T-helper 2 cell treated with Interferon-gamma antibody and Interleukin-4, amounts not matched to agents 5 μg/mL and 100 μg/mL, for 36 hours (primary cell): Measurements from ENCODE around the gene STX17.
A peak's percentile ranks its signal among the peaks of the same experiment; 100 is the strongest.
"Not testable (repeated sequence)": the region's sequence is repeated elsewhere in the genome, so short reads cannot be mapped to it uniquely, and the experiment has no call there.

Source experiments
- DNase-seq: peaks from one replicate; pipeline ENCODE4 v3.0.0; 2021; ENCODE audit warnings: low spot score
- H3K27ac Mint-ChIP-seq: one replicate; pipeline ENCODE4 v1.8.0; 2021; ENCODE audit warnings: mild to moderate bottlenecking, mixed read lengths
- H3K27me3 Mint-ChIP-seq: one replicate; pipeline ENCODE4 v1.8.0; 2021; ENCODE audit warnings: low read depth, mixed read lengths
- H3K36me3 Mint-ChIP-seq: one replicate; pipeline ENCODE4 v1.8.0; 2021; ENCODE audit warnings: low read depth, mixed read lengths
- H3K4me1 Mint-ChIP-seq: one replicate; pipeline ENCODE4 v1.8.0; 2021; ENCODE audit warnings: low read depth, mixed read lengths
- H3K4me3 Mint-ChIP-seq: one replicate; pipeline ENCODE4 v1.8.0; 2022; ENCODE audit warnings: mild to moderate bottlenecking, moderate library complexity, mixed read lengths
- H3K9me3 Mint-ChIP-seq: one replicate; pipeline ENCODE4 v1.8.0; 2021; ENCODE audit warnings: mixed read lengths

Gene STX17

GRCh38 chr9:99906403-99907207 lies at the start of gene STX17:
Gene STX17 (plus strand): TSS chr9:99906654. CDS start chr9:99915240, 8,586 bp downstream.
- Mint-ChIP-seq H3K4me1 (peaks cover 34% of the 10 kb centered on the region), H3K9me3 (no peaks in the 10 kb centered on the region), H3K27me3 (peaks cover 18% of the 10 kb centered on the region), H3K36me3 (peaks cover 7% of the 10 kb centered on the region), H3K4me3 (peak within 1 kb of the TSS; percentile 99), H3K27ac (peak within 1 kb of the TSS; percentile 97)
- DNase-seq: peak; percentile 77

- not testable (repeated sequence) for H3K27ac Mint-ChIP-seq, DNase-seq, H3K4me3 Mint-ChIP-seq, H3K4me1 Mint-ChIP-seq, H3K36me3 Mint-ChIP-seq, H3K27me3 Mint-ChIP-seq, H3K9me3 Mint-ChIP-seq
These were observed 48.9 kb upstream of the STX17 start for GRCh38 chr9:99857576-99857975.

DNA sequence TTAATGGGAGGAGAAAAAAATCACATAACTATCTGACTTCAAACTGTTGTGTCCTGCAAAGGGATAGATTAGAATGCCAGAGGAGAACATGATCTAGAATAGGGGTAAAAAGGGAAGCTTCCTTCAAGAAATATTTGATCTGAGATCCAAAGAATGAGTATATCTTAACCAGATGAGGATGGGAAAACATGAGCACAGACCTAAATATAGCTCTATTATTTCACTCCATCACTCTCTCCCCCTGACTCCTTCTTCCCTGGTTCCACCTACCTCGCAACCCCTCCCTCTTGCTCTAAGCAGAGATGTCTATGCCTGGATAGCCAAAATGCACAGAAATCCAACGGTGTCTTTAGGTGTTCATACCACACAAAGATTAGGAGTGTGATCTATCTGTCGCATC lies 48.4 kb upstream of the STX17 start:
- peaks cover 3% of the 10 kb centered on the region for H3K4me1 Mint-ChIP-seq
- no peak overlapping the region for H3K4me3 Mint-ChIP-seq
- peaks cover 5% of the 10 kb centered on the region for H3K36me3 Mint-ChIP-seq
- no peaks in the 10 kb centered on the region for H3K27me3 Mint-ChIP-seq
- no peak for DNase-seq
- no peaks in the 10 kb centered on the region for H3K9me3 Mint-ChIP-seq
- no peak overlapping the region for H3K27ac Mint-ChIP-seq

GRCh38 chr9:99859243-99859980 lies 47.0 kb upstream of the STX17 start:
- peaks cover 3% of the 10 kb centered on the region for H3K4me1 Mint-ChIP-seq
- H3K9me3 Mint-ChIP-seq: no peaks in the 10 kb centered on the region
- H3K27ac Mint-ChIP-seq: no peak overlapping the region
- H3K4me3 Mint-ChIP-seq: no peak overlapping the region
- H3K27me3 Mint-ChIP-seq: no peaks in the 10 kb centered on the region
- H3K36me3 Mint-ChIP-seq: peaks cover 6% of the 10 kb centered on the region
- no peak for DNase-seq

- no peaks in the 10 kb centered on the region for H3K27me3 Mint-ChIP-seq
- no peaks in the 10 kb centered on the region for H3K9me3 Mint-ChIP-seq
- peaks cover 3% of the 10 kb centered on the region for H3K4me1 Mint-ChIP-seq
- no peak for DNase-seq
- no peak overlapping the region for H3K27ac Mint-ChIP-seq
- H3K36me3 Mint-ChIP-seq: peaks cover 5% of the 10 kb centered on the region
- H3K4me3 Mint-ChIP-seq: no peak overlapping the region
These were observed 46.2 kb upstream of the STX17 start for GRCh38 chr9:99860266-99860665.

DNA sequence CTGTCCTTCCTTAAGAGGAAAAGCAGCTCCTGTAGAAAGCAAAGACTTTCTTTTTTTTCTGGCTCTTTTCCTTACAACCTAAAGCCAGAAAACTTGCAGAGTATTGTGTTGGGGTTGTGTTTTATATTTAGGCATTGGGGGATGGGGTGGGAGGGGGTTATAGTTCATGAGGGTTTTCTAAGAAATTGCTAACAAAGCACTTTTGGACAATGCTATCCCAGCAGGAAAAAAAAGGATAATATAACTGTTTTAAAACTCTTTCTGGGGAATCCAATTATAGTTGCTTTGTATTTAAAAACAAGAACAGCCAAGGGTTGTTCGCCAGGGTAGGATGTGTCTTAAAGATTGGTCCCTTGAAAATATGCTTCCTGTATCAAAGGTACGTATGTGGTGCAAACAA lies 42.5 kb upstream of the STX17 start:
- no peaks in the 10 kb centered on the region for H3K27me3 Mint-ChIP-seq
- peaks cover 21% of the 10 kb centered on the region for H3K4me1 Mint-ChIP-seq
- H3K9me3 Mint-ChIP-seq: no peaks in the 10 kb centered on the region
- no peak overlapping the region for H3K4me3 Mint-ChIP-seq
- DNase-seq: no peak
- no peak overlapping the region for H3K27ac Mint-ChIP-seq
- peaks cover 1% of the 10 kb centered on the region for H3K36me3 Mint-ChIP-seq

DNA sequence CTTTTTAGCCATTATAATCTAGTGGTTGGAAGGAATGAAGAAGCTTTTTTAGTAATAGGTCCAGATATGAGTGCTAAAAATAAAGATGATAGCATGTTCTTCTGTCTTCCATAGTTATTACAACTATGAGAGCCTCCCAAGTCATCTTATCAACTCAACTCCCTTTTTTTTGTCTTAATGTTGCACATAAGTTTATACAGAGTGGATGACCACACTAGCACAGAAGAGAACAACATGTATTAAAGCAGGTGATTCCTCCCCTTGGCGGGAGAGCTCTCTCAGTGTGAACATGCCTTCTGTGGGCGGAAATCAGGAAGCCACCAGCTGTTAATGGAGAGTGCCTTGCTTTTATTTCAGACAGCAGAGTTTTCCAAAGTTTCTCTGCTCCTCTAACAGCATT lies 40.1 kb upstream of the STX17 start:
- H3K36me3 Mint-ChIP-seq: peaks cover 1% of the 10 kb centered on the region
- H3K4me1 Mint-ChIP-seq: peaks cover 36% of the 10 kb centered on the region
- no peak overlapping the region for H3K4me3 Mint-ChIP-seq
- no peak overlapping the region for H3K27ac Mint-ChIP-seq
- no peak for DNase-seq
- H3K27me3 Mint-ChIP-seq: no peaks in the 10 kb centered on the region
- H3K9me3 Mint-ChIP-seq: no peaks in the 10 kb centered on the region

- Mint-ChIP-seq H3K4me1 (peaks cover 36% of the 10 kb centered on the region), H3K9me3 (no peaks in the 10 kb centered on the region), H3K27ac (peak overlapping the region; percentile 83), H3K27me3 (no peaks in the 10 kb centered on the region), H3K4me3 (peak overlapping the region; percentile 60), H3K36me3 (peaks cover 1% of the 10 kb centered on the region)
- no peak for DNase-seq
These were observed 38.9 kb upstream of the STX17 start for GRCh38 chr9:99867536-99867935.

DNA sequence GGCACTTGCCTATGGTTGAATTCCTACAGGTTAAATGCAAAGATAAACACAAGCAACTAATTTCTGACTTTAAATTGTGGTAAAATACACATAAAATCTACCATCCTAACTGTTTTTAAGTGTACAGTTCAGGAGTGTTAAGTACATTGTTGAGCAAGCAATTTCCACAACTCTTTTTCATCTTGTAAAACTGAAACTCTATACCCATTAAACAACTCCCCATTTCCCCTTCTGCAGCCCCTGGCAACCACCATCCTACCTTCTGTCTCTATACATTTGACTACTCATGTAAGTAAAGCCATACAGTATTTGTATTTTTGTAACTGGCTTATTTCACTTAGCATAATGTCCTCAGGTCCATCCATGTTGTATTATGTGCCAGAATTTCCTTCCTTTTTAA lies 38.5 kb upstream of the STX17 start:
- DNase-seq: no peak
- H3K36me3 Mint-ChIP-seq: peaks cover 1% of the 10 kb centered on the region
- no peaks in the 10 kb centered on the region for H3K9me3 Mint-ChIP-seq
- peak overlapping the region; percentile 83 for H3K27ac Mint-ChIP-seq
- H3K27me3 Mint-ChIP-seq: no peaks in the 10 kb centered on the region
- peaks cover 36% of the 10 kb centered on the region for H3K4me1 Mint-ChIP-seq
- H3K4me3 Mint-ChIP-seq: peak overlapping the region; percentile 60

GRCh38 chr9:99868845-99869244 lies 37.6 kb upstream of the STX17 start:
- DNase-seq: no peak
- Mint-ChIP-seq H3K27ac (peak overlapping the region; percentile 41), H3K4me3 (peak overlapping the region; percentile 15), H3K4me1 (peaks cover 37% of the 10 kb centered on the region), H3K36me3 (no peaks in the 10 kb centered on the region), H3K27me3 (no peaks in the 10 kb centered on the region), H3K9me3 (no peaks in the 10 kb centered on the region)

DNA sequence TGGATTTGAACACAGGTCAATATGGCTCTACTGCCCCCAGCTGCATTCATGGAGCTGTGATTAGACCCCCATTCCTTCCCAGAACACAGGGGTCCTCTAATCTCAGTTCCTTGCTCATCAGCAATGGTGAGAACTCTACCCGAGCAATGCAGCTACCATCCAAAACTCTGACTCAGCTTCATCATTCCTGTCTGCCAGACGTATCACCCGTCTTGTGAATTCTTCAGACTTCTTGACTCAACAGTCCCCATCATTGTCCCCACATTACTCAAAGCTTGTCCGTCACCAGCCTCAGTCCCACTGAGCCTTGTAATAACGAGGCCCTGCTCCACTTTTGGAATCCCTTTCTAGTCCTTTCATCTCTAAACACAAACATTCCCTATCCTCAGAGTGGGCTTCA lies 36.3 kb upstream of the STX17 start:
- Mint-ChIP-seq H3K4me1 (peaks cover 38% of the 10 kb centered on the region), H3K27ac (no peak overlapping the region), H3K9me3 (no peaks in the 10 kb centered on the region), H3K4me3 (no peak overlapping the region), H3K36me3 (no peaks in the 10 kb centered on the region), H3K27me3 (no peaks in the 10 kb centered on the region)
- no peak for DNase-seq

- Mint-ChIP-seq H3K27me3 (no peaks in the 10 kb centered on the region), H3K27ac (no peak overlapping the region), H3K4me3 (no peak overlapping the region), H3K4me1 (peaks cover 22% of the 10 kb centered on the region), H3K36me3 (no peaks in the 10 kb centered on the region), H3K9me3 (no peaks in the 10 kb centered on the region)
- no peak for DNase-seq
These were observed 32.9 kb upstream of the STX17 start for GRCh38 chr9:99873531-99873930.

- Mint-ChIP-seq H3K36me3 (no peaks in the 10 kb centered on the region), H3K27me3 (no peaks in the 10 kb centered on the region), H3K9me3 (no peaks in the 10 kb centered on the region), H3K27ac (no peak overlapping the region), H3K4me3 (no peak overlapping the region), H3K4me1 (peaks cover 16% of the 10 kb centered on the region)
- no peak for DNase-seq
These were observed 32.4 kb upstream of the STX17 start for GRCh38 chr9:99873943-99874584.

GRCh38 chr9:99876190-99876589 lies 30.3 kb upstream of the STX17 start:
- H3K36me3 Mint-ChIP-seq: no peaks in the 10 kb centered on the region
- no peaks in the 10 kb centered on the region for H3K9me3 Mint-ChIP-seq
- H3K4me3 Mint-ChIP-seq: no peak overlapping the region
- no peaks in the 10 kb centered on the region for H3K27me3 Mint-ChIP-seq
- no peak for DNase-seq
- peaks cover 4% of the 10 kb centered on the region for H3K4me1 Mint-ChIP-seq
- no peak overlapping the region for H3K27ac Mint-ChIP-seq
